Measurements from ENCODE around the gene GAS2L1.

- no peak for TF ChIP-seq TCF7L2 (IDR thresholded peaks at IDR 0.05; ENCODE audit: borderline replicate concordance, extremely low read depth, insufficient read depth, insufficient read length)
- TF ChIP-seq CTCF (IDR thresholded peaks at IDR 0.05 in 2 of 3, conservative IDR thresholded peaks at IDR 0.05 in 1 of 3; ENCODE audit: borderline replicate concordance in 1 of 3, insufficient read depth in 1 of 3, low read depth in 2 of 3, low read length in 2 of 3): no peak
- TF ChIP-seq YY1 (IDR thresholded peaks at IDR 0.05; ENCODE audit: extremely low read depth, insufficient replicate concordance, low read depth, low read length): no peak
- TF ChIP-seq ELF1 (IDR thresholded peaks at IDR 0.05; ENCODE audit: borderline replicate concordance, low read depth): no peak
- TF ChIP-seq POLR2A (IDR thresholded peaks at IDR 0.05; ENCODE audit: borderline replicate concordance, extremely low read depth, insufficient read depth, insufficient read length): no peak
- no peak for TF ChIP-seq EZH2phosphoT487 (IDR thresholded peaks at IDR 0.05; ENCODE audit: borderline replicate concordance)
- TF ChIP-seq, protein P1, sequence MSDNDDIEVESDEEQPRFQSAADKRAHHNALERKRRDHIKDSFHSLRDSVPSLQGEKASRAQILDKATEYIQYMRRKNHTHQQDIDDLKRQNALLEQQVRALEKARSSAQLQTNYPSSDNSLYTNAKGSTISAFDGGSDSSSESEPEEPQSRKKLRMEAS (IDR thresholded peaks at IDR 0.05): no peak
- TF ChIP-seq EZH2 (IDR thresholded peaks at IDR 0.05): no peak
Observed at GRCh38 chr22:29341849-29342127, 35.3 kb downstream of the GAS2L1 start.
